Peyer's patch (tissue), 4 donors: ENCODE measurements around the gene NCKAP5. TPM values are rescaled to one million over a fixed set of nuclear protein-coding genes. Genes with fewer than 3 reads are reported as not detected.

Experiments used
- DNase-seq, 3 donors: peaks; one replicate each; pipeline ENCODE4 v3.0.0-alpha.2; 2017 to 2019
- H3K27ac ChIP-seq, 4 donors: fragments of 200-600 bp; sonication (generic); one replicate each; pipeline ENCODE4 v1.5.1; 2016 to 2019
- H3K27me3 ChIP-seq, 2 donors: fragments of 200-600 bp; sonication (generic); one replicate each; pipeline ENCODE4 v1.5.1; 2019
- H3K36me3 ChIP-seq, 3 donors: fragments of 200-600 bp; sonication (generic); one replicate each; pipeline ENCODE4 v1.5.1; 2016 to 2019
- H3K4me1 ChIP-seq, 4 donors: fragments of 200-600 bp; sonication (generic); one replicate each; pipeline ENCODE4 v1.5.1; 2016 to 2019
- H3K4me3 ChIP-seq, 4 donors: fragments of 200-600 bp; sonication (generic); 1 replicate in 3 of 4; 2 replicates in 1 of 4; pipeline ENCODE4 v1.5.1; 2016 to 2019; ENCODE audit warnings: mild to moderate bottlenecking in 1 of 4
- H3K9me3 ChIP-seq, 4 donors: fragments of 200-600 bp; sonication (generic); one replicate each; pipeline ENCODE4 v1.5.1; 2016 to 2019; ENCODE audit warnings: mild to moderate bottlenecking in 1 of 4
- POLR2A ChIP-seq, 2 donors: fragments of 450-650 bp; IDR thresholded peaks; one replicate each; pipeline ENCODE4 v1.5.1; 2017; ENCODE audit warnings: antibody characterized with exemption in 2 of 2, mild to moderate bottlenecking in 2 of 2, moderate library complexity in 2 of 2
- small RNA-seq, 2 donors: library from RNA; depleted of rRNA; stranded (forward); fragments of <200 nt; gene quantifications; one replicate each; pipeline ENCODE3, GENCODE V24; 2016
- total RNA-seq, 4 donors: library from RNA; depleted of rRNA; stranded (reverse); fragments of >200 nt; gene quantifications; one replicate each; pipeline ENCODE4 v1.1.0, GENCODE V29; 2016
- TF ChIP-seq, protein P1 (sequence below), 6 experiments: fragments of 450-650 bp in 4 of 6; fragments of 200-600 bp in 2 of 6; sonication (generic) in 1 of 6; IDR thresholded peaks; one replicate each; pipeline ENCODE4 v1.5.1; 2017 to 2019; ENCODE audit warnings: antibody characterized with exemption in 6 of 6, mild to moderate bottlenecking in 3 of 6, moderate library complexity in 1 of 6

Gene NCKAP5
- total RNA-seq, 4 donors from 2014 or later, result 9.1 to 28.5 (median 22.5) TPM

DNA sequence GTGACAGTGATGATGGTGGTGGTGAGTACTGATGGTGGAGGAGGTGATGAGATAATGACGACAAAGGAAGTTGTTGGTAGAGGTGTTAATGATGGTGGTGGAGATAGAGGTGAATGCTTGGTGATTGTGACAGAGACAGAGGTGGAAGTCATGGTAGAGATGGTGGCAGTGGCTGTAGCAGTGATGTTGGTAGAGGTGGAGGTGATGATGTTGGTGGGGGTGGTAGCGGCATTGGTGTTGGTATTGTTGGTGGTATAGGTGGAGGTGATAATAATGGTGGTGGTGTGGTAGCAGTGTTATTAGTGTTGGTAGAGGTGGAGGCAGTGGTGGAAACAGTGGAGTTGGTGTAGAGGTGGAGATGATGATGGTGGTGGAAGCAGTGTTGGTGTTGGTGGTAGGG, 934.6 kb downstream of the NCKAP5 start:
- H3K4me1 ChIP-seq, result peaks cover 0 to 17% (median 1%) of the 10 kb centered on the region in 4 donors
- H3K27me3 ChIP-seq, result no peaks in the 10 kb centered on the region
- no peak for DNase-seq
- no peaks in the 10 kb centered on the region for H3K9me3 ChIP-seq
- H3K36me3 ChIP-seq, result no peaks in the 10 kb centered on the region
- H3K27ac ChIP-seq, result no peak overlapping the region
- H3K4me3 ChIP-seq, result no peak overlapping the region
- no peak for TF ChIP-seq POLR2A (IDR thresholded peaks at IDR 0.05)
- TF ChIP-seq, protein P1, sequence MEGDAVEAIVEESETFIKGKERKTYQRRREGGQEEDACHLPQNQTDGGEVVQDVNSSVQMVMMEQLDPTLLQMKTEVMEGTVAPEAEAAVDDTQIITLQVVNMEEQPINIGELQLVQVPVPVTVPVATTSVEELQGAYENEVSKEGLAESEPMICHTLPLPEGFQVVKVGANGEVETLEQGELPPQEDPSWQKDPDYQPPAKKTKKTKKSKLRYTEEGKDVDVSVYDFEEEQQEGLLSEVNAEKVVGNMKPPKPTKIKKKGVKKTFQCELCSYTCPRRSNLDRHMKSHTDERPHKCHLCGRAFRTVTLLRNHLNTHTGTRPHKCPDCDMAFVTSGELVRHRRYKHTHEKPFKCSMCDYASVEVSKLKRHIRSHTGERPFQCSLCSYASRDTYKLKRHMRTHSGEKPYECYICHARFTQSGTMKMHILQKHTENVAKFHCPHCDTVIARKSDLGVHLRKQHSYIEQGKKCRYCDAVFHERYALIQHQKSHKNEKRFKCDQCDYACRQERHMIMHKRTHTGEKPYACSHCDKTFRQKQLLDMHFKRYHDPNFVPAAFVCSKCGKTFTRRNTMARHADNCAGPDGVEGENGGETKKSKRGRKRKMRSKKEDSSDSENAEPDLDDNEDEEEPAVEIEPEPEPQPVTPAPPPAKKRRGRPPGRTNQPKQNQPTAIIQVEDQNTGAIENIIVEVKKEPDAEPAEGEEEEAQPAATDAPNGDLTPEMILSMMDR (IDR thresholded peaks at IDR 0.05), result no peak

DNA sequence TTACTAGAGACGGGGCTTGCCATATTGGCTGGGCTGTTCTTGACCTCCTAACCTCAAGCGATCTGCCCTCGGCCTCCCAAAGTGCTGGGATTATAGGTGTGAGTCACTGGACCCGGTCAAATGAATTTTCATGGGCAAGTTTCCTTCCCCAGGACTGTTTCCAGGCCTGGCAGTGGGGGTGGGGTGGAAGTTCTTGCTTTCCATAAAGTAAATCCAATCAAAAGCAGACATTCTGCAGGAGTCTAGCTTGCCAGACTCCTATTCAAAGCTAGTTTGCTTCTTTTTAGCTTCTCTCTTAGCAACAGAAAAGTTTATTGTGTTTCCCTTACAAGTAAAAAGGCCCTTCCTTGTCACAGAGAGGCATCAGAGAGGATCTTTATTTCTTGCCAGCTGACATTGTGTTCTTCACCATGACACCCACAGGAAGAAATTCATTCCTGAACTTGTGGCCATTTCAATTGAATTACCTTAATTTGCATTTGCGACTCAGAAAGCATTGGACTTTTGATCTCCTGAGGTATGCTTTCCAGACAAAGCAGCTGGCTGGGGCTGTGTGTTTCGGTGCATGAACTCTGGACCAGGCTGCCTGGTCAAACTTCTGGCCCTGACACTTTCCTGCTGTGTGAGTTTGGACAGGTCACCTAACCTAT, 936.1 kb downstream of the NCKAP5 start:
- TF ChIP-seq, protein P1 (IDR thresholded peaks at IDR 0.05), result no peak
- TF ChIP-seq POLR2A (IDR thresholded peaks at IDR 0.05), result no peak
- DNase-seq, result peak in 1 of 3 donors; percentile 50
- Histone ChIP-seq H3K27ac (peak overlapping the region in 2 of 4 donors; percentile 45), H3K4me3 (no peak overlapping the region), H3K27me3 (no peaks in the 10 kb centered on the region), H3K36me3 (no peaks in the 10 kb centered on the region), H3K9me3 (no peaks in the 10 kb centered on the region), H3K4me1 (peaks cover 0 to 17% (median 1%) of the 10 kb centered on the region in 4 donors)

DNA sequence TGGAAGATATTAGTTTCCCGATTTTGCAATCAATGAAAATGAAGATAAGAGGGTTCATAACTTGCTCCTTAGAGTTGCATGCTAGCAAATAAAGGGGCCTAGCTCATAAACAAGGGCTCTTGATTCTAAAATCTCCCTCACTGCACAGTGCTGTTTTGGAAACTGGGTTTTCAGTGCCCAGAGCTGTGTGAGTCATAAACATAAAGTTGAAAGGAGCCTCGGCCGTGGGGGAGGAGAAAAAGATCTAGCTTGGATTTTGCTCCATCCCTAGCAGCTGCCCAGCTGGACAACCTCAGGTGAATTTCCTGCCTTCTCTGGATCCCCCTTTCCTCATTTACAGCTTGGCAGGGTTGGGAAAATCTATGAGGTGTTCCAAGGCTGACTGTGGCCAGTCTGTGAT, 940.7 kb downstream of the NCKAP5 start:
- no peaks in the 10 kb centered on the region for H3K36me3 ChIP-seq
- no peaks in the 10 kb centered on the region for H3K9me3 ChIP-seq
- H3K4me3 ChIP-seq, result no peak overlapping the region
- TF ChIP-seq, protein P1 (IDR thresholded peaks at IDR 0.05), result no peak
- no peak for TF ChIP-seq POLR2A (IDR thresholded peaks at IDR 0.05)
- DNase-seq, result no peak
- H3K27me3 ChIP-seq, result no peaks in the 10 kb centered on the region
- peaks cover 0 to 13% (median 1%) of the 10 kb centered on the region in 4 donors for H3K4me1 ChIP-seq
- no peak overlapping the region for H3K27ac ChIP-seq

DNA sequence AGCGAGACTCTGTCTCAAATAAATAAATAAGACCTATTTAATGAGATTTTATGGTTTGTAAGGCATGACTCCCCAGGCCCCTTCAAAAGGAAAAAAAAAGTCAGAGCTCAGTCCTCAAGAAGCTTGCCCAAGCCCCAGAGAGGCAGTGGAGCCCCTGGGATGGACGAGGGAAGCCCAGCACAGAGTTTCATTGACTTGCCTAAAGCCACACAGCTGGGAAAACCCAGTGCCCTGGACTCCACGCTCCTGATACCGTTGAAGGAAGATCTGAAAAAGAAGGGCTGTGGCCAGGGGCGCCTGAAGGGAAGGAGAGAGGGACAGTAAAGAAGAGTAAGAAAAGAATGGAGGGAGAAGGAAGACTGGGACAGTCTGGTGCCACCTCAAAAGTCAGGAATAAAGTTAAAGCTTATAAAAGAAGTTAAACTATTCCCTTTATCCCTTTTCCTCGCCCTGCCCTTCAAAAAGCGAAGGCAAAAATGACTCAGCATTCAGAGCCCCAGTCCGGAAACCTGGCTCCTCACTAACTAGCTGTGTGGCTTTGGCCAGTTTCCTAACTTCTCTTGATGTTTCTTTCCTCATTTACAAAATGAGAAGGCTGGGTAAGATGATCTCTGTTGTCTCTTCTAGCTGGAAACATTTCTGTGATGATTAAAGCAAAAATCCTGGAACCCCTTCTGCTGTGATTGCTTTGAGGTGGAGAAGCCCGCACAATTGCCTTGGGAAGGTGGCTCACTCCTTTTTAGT, 945.0 kb downstream of the NCKAP5 start:
- no peak for TF ChIP-seq POLR2A (IDR thresholded peaks at IDR 0.05)
- TF ChIP-seq, protein P1 (IDR thresholded peaks at IDR 0.05), result no peak
- H3K4me1 ChIP-seq, result no peaks in the 10 kb centered on the region
- no peaks in the 10 kb centered on the region for H3K36me3 ChIP-seq
- DNase-seq, result no peak
- H3K27me3 ChIP-seq, result no peaks in the 10 kb centered on the region
- H3K27ac ChIP-seq, result no peak overlapping the region
- H3K9me3 ChIP-seq, result no peaks in the 10 kb centered on the region
- H3K4me3 ChIP-seq, result no peak overlapping the region

Small RNA genes lying within 50 kb of the gene (small RNA-seq; reads per million reads assigned to genes)
- gene AC016909.1, result 0 reads per million in 2 donors
- gene RN7SKP154, result 0 reads per million in 2 donors
- 0 reads per million in 2 donors for gene RNU6-579P
